A549 (cell line): Measurements from ENCODE around the gene ARF4. TPM values are rescaled to one million over a fixed set of nuclear protein-coding genes. Genes with fewer than 3 reads are reported as not detected.

Experiments
- ATAC-seq, 2 experiments: fragments of 200-7000 bp in 1 of 2; fragments of >200 bp in 1 of 2; cut with Nextera tagmentation in 1 of 2; cut with Tn5 transposase in 1 of 2; 3 replicates each; pipeline versions ENCODE4 v1.8.0 to v1.9.1; 2018 to 2020; ENCODE audit warnings: mild to moderate bottlenecking in 1 of 2, moderate library complexity in 1 of 2
- CTCF ChIA-PET: fragments of 300-600 bp; sonication (Branson Sonifier 250); formaldehyde crosslinking; extraction: SDS; loops from one replicate; lab custom pipeline; 2021; ENCODE audit warnings: antibody characterized with exemption, inconsistent platforms; lab: Yijun Ruan, JAX
- POLR2A ChIA-PET: fragments of 350-600 bp; formaldehyde crosslinking; extraction: SDS; loops from one replicate; lab custom pipeline; 2021; ENCODE audit warnings: antibody characterized with exemption, inconsistent platforms; lab: Yijun Ruan, JAX
- DNase-seq, 2 experiments: peaks; one replicate each; pipeline versions ENCODE4 v3.0.0 to v3.0.0-alpha.2; 2011 to 2016; ENCODE audit warnings: low read depth in 1 of 2, low spot score in 1 of 2
- FAIRE-seq: peaks from 2 replicates; lab custom pipeline; 2011; peaks lifted over from hg19 to GRCh38; lab: Jason Lieb, UNC
- H3K27ac ChIP-seq, 2 experiments: fragments of >200 bp; sonication (Bioruptor Twin); formaldehyde crosslinking; 3 replicates each; pipeline ENCODE4 v1.5.1; 2016 to 2017
- H3K4me1 ChIP-seq: fragments of >200 bp; sonication (Bioruptor Twin); formaldehyde crosslinking; 3 replicates; pipeline ENCODE4 v1.6.1; 2016
- H3K4me2 ChIP-seq: fragments of >200 bp; sonication (Bioruptor Twin); formaldehyde crosslinking; 3 replicates; pipeline ENCODE4 v1.6.1; 2016
- H3K4me3 ChIP-seq: fragments of >200 bp; sonication (Bioruptor Twin); formaldehyde crosslinking; 3 replicates; pipeline ENCODE4 v1.5.1; 2016
- H3K9me3 ChIP-seq: fragments of >200 bp; sonication (Bioruptor Twin); formaldehyde crosslinking; 3 replicates; pipeline ENCODE4 v1.6.1; 2016
- BCL3 ChIP-seq: fragments of >200 bp; sonication (Bioruptor Twin); formaldehyde crosslinking; IDR thresholded peaks from 3 replicates; pipeline ENCODE4 v1.6.1; 2016
- CBX2 ChIP-seq: fragments of 200-600 bp; sonication (generic); IDR thresholded peaks from 2 replicates; pipeline ENCODE4 v1.6.1; 2016; ENCODE audit warnings: low read depth, mild to moderate bottlenecking, borderline replicate concordance
- CBX8 ChIP-seq: fragments of 200-600 bp; sonication (generic); IDR thresholded peaks from 2 replicates; pipeline ENCODE4 v1.6.1; 2016
- CHD2 ChIP-seq: fragments of 150-350 bp; IDR thresholded peaks from 2 replicates; pipeline ENCODE4 v1.6.1; 2014; ENCODE audit warnings: low read length; ENCODE audit not compliant: partially characterized antibody
- EP300 ChIP-seq, 2 experiments: fragments of >200 bp; sonication (Bioruptor Twin); formaldehyde crosslinking; IDR thresholded peaks; 2 replicates in 1 of 2; 3 replicates in 1 of 2; pipeline ENCODE4 v1.6.1; 2016 to 2017
- FOSB ChIP-seq: fragments of 250-450 bp; sonication (Bioruptor Pico); IDR thresholded peaks from 2 replicates; pipeline ENCODE4 v1.5.0; 2020; ENCODE audit warnings: mild to moderate bottlenecking, moderate library complexity
- FOSL2 ChIP-seq, 2 experiments: fragments of 450-650 bp in 1 of 2; fragments of >200 bp in 1 of 2; sonication (Bioruptor Twin) in 1 of 2; formaldehyde crosslinking; IDR thresholded peaks; 2 replicates each; pipeline versions ENCODE4 v1.5.0 to v1.6.1; 2016 to 2020; ENCODE audit warnings: mild to moderate bottlenecking in 1 of 2, moderate library complexity in 1 of 2
- GATA3 ChIP-seq: IDR thresholded peaks from 2 replicates; pipeline ENCODE4 v1.6.1; 2012; ENCODE audit warnings: borderline replicate concordance
- HES2 ChIP-seq: fragments of >200 bp; sonication (Bioruptor Twin); formaldehyde crosslinking; IDR thresholded peaks from 2 replicates; pipeline ENCODE4 v1.6.1; 2016
- HOXA7 ChIP-seq: fragments of 250-450 bp; sonication (Bioruptor Pico); IDR thresholded peaks from 2 replicates; pipeline ENCODE4 v1.5.0; 2020; ENCODE audit warnings: mild to moderate bottlenecking, moderate library complexity
- HOXB5 ChIP-seq: fragments of 250-450 bp; sonication (Bioruptor Pico); IDR thresholded peaks from 2 replicates; pipeline ENCODE4 v1.5.0; 2020; ENCODE audit warnings: mild to moderate bottlenecking, moderate library complexity
- JUNB ChIP-seq: fragments of >200 bp; sonication (Bioruptor Twin); formaldehyde crosslinking; IDR thresholded peaks from 2 replicates; pipeline ENCODE4 v1.6.1; 2016
- KDM1A ChIP-seq: fragments of 200-600 bp; sonication (generic); IDR thresholded peaks from 2 replicates; pipeline ENCODE4 v1.6.1; 2016; ENCODE audit warnings: low read depth, mild to moderate bottlenecking
- PBX3 ChIP-seq: IDR thresholded peaks from 2 replicates; pipeline ENCODE4 v1.6.1; 2012
- POLR2A ChIP-seq: IDR thresholded peaks from 2 replicates; pipeline ENCODE4 v1.6.1; 2012; ENCODE audit warnings: mild to moderate bottlenecking, low read length
- POLR2AphosphoS2 ChIP-seq: conservative IDR thresholded peaks from 2 replicates; pipeline ENCODE4 v1.6.1; 2012; ENCODE audit warnings: low read length, improper control_type of control experiment, inconsistent platforms
- RAD21 ChIP-seq, 2 experiments: fragments of >200 bp in 1 of 2; sonication (Bioruptor Twin) in 1 of 2; formaldehyde crosslinking in 1 of 2; IDR thresholded peaks in 1 of 2; conservative IDR thresholded peaks in 1 of 2; 2 replicates in 1 of 2; 3 replicates in 1 of 2; pipeline ENCODE4 v1.6.1; 2012 to 2018; ENCODE audit warnings: inconsistent platforms in 1 of 2
- REST ChIP-seq: fragments of 200-600 bp; sonication (generic); IDR thresholded peaks from 2 replicates; pipeline ENCODE4 v1.6.1; 2016; ENCODE audit warnings: antibody characterized with exemption, mild to moderate bottlenecking, moderate library complexity
- RFX5 ChIP-seq: fragments of 450-650 bp; IDR thresholded peaks from 2 replicates; pipeline ENCODE4 v1.7.1; 2014; ENCODE audit warnings: antibody characterized with exemption, mild to moderate bottlenecking, moderate library complexity
- RNF2 ChIP-seq: fragments of 200-600 bp; sonication (generic); IDR thresholded peaks from 2 replicates; pipeline ENCODE4 v1.6.1; 2016; ENCODE audit warnings: low read depth, mild to moderate bottlenecking, antibody characterized with exemption, moderate library complexity, borderline replicate concordance
- SMC3 ChIP-seq: fragments of >200 bp; sonication (Bioruptor Twin); formaldehyde crosslinking; IDR thresholded peaks from 3 replicates; pipeline ENCODE4 v1.6.1; 2018; ENCODE audit warnings: inconsistent platforms
- USF2 ChIP-seq: fragments of 450-650 bp; IDR thresholded peaks from 2 replicates; pipeline ENCODE4 v1.6.1; 2014; ENCODE audit warnings: antibody characterized with exemption
- ZC3H11A ChIP-seq: fragments of 450-650 bp; IDR thresholded peaks from 2 replicates; pipeline ENCODE4 v1.6.1; 2014; ENCODE audit warnings: antibody characterized with exemption, mild to moderate bottlenecking
- ZSCAN20 ChIP-seq: fragments of 250-450 bp; sonication (Bioruptor Pico); IDR thresholded peaks from 2 replicates; pipeline ENCODE4 v1.8.0; 2022; ENCODE audit warnings: mild to moderate bottlenecking, moderate library complexity
- WGBS: methylation state at CpG from one replicate; pipeline ENCODE4 v1.1.6; 2017; ENCODE audit errors: missing lambda C conversion rate; 5-methylcytosine and 5-hydroxymethylcytosine counted together
- polyA plus RNA-seq, 4 experiments: library from polyadenylated mRNA; depleted of rRNA in 3 of 4; stranded (reverse); fragments of >200 nt; fragmentation: RNase III in 1 of 4; extraction: RNeasy Plus Mini Kit Qiagen cat#74134 plus additional on column Dnase treatment in 1 of 4; gene quantifications; 2 replicates in 3 of 4; 3 replicates in 1 of 4; pipeline ENCODE4 v1.2.3, GENCODE V29; 2011 to 2017

Gene ARF4
- polyA plus RNA-seq, 2 of the 4 experiments (the other 2 are of a cell fraction) = 129 to 262 TPM

GRCh38 chr3:57627976-57628375 lies 30.8 kb upstream of the ARF4 start:
- FAIRE-seq (no peak), DNase-seq (no peak), ATAC-seq (no peak)
- no peak for TF ChIP-seq CBX8
- no peak for TF ChIP-seq EP300 (IDR thresholded peaks at IDR 0.05)
- TF ChIP-seq HES2 = no peak
- Histone ChIP-seq H3K27ac (no peak overlapping the region), H3K4me1 (no peaks in the 10 kb centered on the region), H3K9me3 (no peaks in the 10 kb centered on the region), H3K4me2 (no peak overlapping the region), H3K4me3 (no peak overlapping the region)
- POLR2A ChIA-PET = no interaction called here
- 86% methylated on average over 6 of the region's 6 CpGs for WGBS
- CTCF ChIA-PET = no interaction called here

- ChIA-PET POLR2A (no interaction called here), CTCF (no interaction called here)
- Histone ChIP-seq H3K27ac (no peak overlapping the region), H3K4me2 (no peak overlapping the region), H3K4me1 (peaks cover 9% of the 10 kb centered on the region; the same call in 1 of the 3 replicates), H3K9me3 (no peaks in the 10 kb centered on the region), H3K4me3 (no peak overlapping the region)
- WGBS = 92% methylated on average over 3 of the region's 3 CpGs
- DNase-seq (no peak), FAIRE-seq (no peak), ATAC-seq (no peak)
- no peak for TF ChIP-seq POLR2AphosphoS2
- no peak for TF ChIP-seq HOXA7
- TF ChIP-seq PBX3 = no peak
- no peak for TF ChIP-seq HOXB5 (CRISPR knock-in tag)
- no peak for TF ChIP-seq FOSL2 (IDR thresholded peaks at IDR 0.05)
- TF ChIP-seq FOSL2 (CRISPR knock-in tag; IDR thresholded peaks at IDR 0.05) = no peak
- no peak for TF ChIP-seq EP300 (IDR thresholded peaks at IDR 0.05)
- TF ChIP-seq FOSB (CRISPR knock-in tag) = no peak
- no peak for TF ChIP-seq CBX2
- no peak for TF ChIP-seq BCL3
- TF ChIP-seq RNF2 = no peak
- TF ChIP-seq RAD21 (conservative IDR thresholded peaks at IDR 0.05 in 1 of 2, IDR thresholded peaks at IDR 0.05 in 1 of 2) = no peak
- TF ChIP-seq KDM1A = no peak
- no peak for TF ChIP-seq SMC3
- TF ChIP-seq JUNB = no peak
- no peak for TF ChIP-seq ZSCAN20 (CRISPR knock-in tag)
Measured at GRCh38 chr3:57624801-57625200, 27.7 kb upstream of the ARF4 start.

- Histone ChIP-seq H3K4me1 (peaks cover 9% of the 10 kb centered on the region; the same call in 1 of the 3 replicates), H3K4me2 (no peak overlapping the region), H3K4me3 (no peak overlapping the region), H3K9me3 (no peaks in the 10 kb centered on the region), H3K27ac (no peak overlapping the region)
- ATAC-seq (no peak), DNase-seq (no peak), FAIRE-seq (no peak)
- CTCF ChIA-PET = interaction anchor here (0.6 kb wide), 1 partner anchor 482 kb away, joined by 4 read pairs; no protein-coding TSS in a partner anchor
- TF ChIP-seq GATA3 (no peak), USF2 (no peak), HES2 (no peak), ZC3H11A (no peak), POLR2A (no peak), CBX8 (no peak), RFX5 (no peak), ZSCAN20 (CRISPR knock-in tag) (no peak), EP300 (IDR thresholded peaks at IDR 0.05) (no peak), CHD2 (no peak), REST (no peak)
- POLR2A ChIA-PET = no interaction called here
Measured at GRCh38 chr3:57622362-57622761, 25.2 kb upstream of the ARF4 start.
